C4-2B (cell line): Measurements from ENCODE around the gene BRD3.

Source experiments
- H3K27ac ChIP-seq: fragments of 450-650 bp; 2 replicates; pipeline ENCODE4 v1.5.1; 2017
- ZFX ChIP-seq: fragments of 450-650 bp; IDR thresholded peaks from 2 replicates; pipeline ENCODE4 v1.6.1; 2017
- TF ChIP-seq, protein P1 (sequence below): fragments of 450-650 bp; conservative IDR thresholded peaks from 2 replicates; pipeline ENCODE4 v1.5.1; 2017; ENCODE audit warnings: mild to moderate bottlenecking

BRD3 gene

DNA sequence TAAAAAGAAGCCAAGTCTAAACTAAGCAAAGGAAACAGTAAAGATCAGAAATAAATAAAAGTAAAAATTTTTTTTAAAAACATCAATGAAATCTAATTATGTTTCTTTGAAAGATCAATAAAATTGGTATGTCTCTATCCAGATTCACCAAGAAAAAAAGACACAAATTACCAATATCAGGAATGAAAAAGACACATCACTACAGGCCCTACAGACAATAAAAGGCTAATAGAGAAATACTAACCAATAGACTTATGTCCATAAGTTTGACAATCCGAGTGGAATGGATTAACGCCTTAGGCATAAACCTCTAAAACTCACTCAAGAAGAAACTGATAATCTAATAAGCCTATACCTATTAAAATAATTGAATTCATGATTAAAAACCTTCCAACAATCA is 30.2 kb downstream of the BRD3 start:
- H3K27ac ChIP-seq, result no peak overlapping the region
- TF ChIP-seq ZFX, result no peak
- TF ChIP-seq, protein P1, sequence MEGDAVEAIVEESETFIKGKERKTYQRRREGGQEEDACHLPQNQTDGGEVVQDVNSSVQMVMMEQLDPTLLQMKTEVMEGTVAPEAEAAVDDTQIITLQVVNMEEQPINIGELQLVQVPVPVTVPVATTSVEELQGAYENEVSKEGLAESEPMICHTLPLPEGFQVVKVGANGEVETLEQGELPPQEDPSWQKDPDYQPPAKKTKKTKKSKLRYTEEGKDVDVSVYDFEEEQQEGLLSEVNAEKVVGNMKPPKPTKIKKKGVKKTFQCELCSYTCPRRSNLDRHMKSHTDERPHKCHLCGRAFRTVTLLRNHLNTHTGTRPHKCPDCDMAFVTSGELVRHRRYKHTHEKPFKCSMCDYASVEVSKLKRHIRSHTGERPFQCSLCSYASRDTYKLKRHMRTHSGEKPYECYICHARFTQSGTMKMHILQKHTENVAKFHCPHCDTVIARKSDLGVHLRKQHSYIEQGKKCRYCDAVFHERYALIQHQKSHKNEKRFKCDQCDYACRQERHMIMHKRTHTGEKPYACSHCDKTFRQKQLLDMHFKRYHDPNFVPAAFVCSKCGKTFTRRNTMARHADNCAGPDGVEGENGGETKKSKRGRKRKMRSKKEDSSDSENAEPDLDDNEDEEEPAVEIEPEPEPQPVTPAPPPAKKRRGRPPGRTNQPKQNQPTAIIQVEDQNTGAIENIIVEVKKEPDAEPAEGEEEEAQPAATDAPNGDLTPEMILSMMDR, result no peak

- H3K27ac ChIP-seq, result no peak overlapping the region
- TF ChIP-seq, protein P1, result no peak
- TF ChIP-seq ZFX, result no peak
Observed at GRCh38 chr9:134036130-134036529, 31.7 kb downstream of the BRD3 start.

- TF ChIP-seq ZFX, result no peak
- TF ChIP-seq, protein P1, result no peak
- no peak overlapping the region for H3K27ac ChIP-seq
Observed at GRCh38 chr9:134035041-134036039, 32.5 kb downstream of the BRD3 start.

GRCh38 chr9:134034215-134035040 is 33.4 kb downstream of the BRD3 start:
- no peak for TF ChIP-seq ZFX
- TF ChIP-seq, protein P1, result no peak
- H3K27ac ChIP-seq, result no peak overlapping the region

GRCh38 chr9:134033516-134034214 is 34.2 kb downstream of the BRD3 start:
- TF ChIP-seq, protein P1, result no peak
- no peak for TF ChIP-seq ZFX
- H3K27ac ChIP-seq, result no peak overlapping the region

GRCh38 chr9:134032456-134033222 is 35.2 kb downstream of the BRD3 start:
- H3K27ac ChIP-seq, result no peak overlapping the region
- TF ChIP-seq, protein P1, result no peak
- no peak for TF ChIP-seq ZFX
